ENCODE results near the gene LRRC57. TPM values are rescaled to one million over a fixed set of nuclear protein-coding genes. Genes with fewer than 3 reads are reported as not detected.

The LRRC57 gene
- total and polyA plus RNA-seq, 4 donors, result 2.7 to 14.1 (median 5.3) TPM

GRCh38 chr15:42495361-42496212 is 53.0 kb downstream of the LRRC57 start, which contains the start of gene SNAP23 (continued):
- TF ChIP-seq JUND (IDR thresholded peaks at IDR 0.05) (no peak), FOXA2 (IDR thresholded peaks at IDR 0.05) (no peak), RXRA (IDR thresholded peaks at IDR 0.05) (peak in 1 of 2 donors; percentile 7), EGR1 (IDR thresholded peaks at IDR 0.05; ENCODE audit: low read depth in 2 of 2) (no peak), NR2F2 (IDR thresholded peaks at IDR 0.05) (no peak)

- TF ChIP-seq HNF4A (conservative IDR thresholded peaks at IDR 0.05) (no peak), YY1 (IDR thresholded peaks at IDR 0.05) (peak; percentile 92), JUND (IDR thresholded peaks at IDR 0.05) (no peak), GABPA (IDR thresholded peaks at IDR 0.05 in 1 of 2, conservative IDR thresholded peaks at IDR 0.05 in 1 of 2) (peak in 1 of 2 donors; percentile 58), ZBTB33 (IDR thresholded peaks at IDR 0.05) (peak; percentile 11), NR2F2 (IDR thresholded peaks at IDR 0.05) (peak; percentile 17)
- Histone ChIP-seq H3K36me3 (ENCODE audit: control insufficient read depth in 4 of 4, insufficient read depth in 3 of 4, low read depth in 1 of 4, low read length in 3 of 4) (no peaks in the 10 kb centered on the region), H3K9me3 (ENCODE audit: control insufficient read depth in 4 of 4, low read length in 3 of 4) (no peaks in the 10 kb centered on the region), H3K4me1 (ENCODE audit: control insufficient read depth in 4 of 4, insufficient read depth in 4 of 4, low read length in 3 of 4) (peaks cover 0 to 20% (median 10%) of the 10 kb centered on the region in 4 donors), H3K4me3 (ENCODE audit: low read depth in 1 of 3, low read length in 3 of 3) (peak overlapping the region; percentile 72 to 98 (median 93)), H3K27me3 (ENCODE audit: control insufficient read depth in 4 of 4, insufficient read depth in 4 of 4, low read length in 3 of 4) (no peaks in the 10 kb centered on the region), H3K9ac (ENCODE audit: low read depth in 1 of 2, low read length in 2 of 2) (peak overlapping the region; percentile 44 to 85), H3K27ac (ENCODE audit: low read depth in 1 of 2, low read length in 2 of 2) (peak overlapping the region; percentile 86 to 95)
- no peak for DNase-seq (ENCODE audit: low spot score)
- 3% methylated on average over 10 of the region's 10 CpGs for WGBS
These were observed 53.6 kb downstream of the LRRC57 start for GRCh38 chr15:42494998-42495360.

- TF ChIP-seq NR2F2 (IDR thresholded peaks at IDR 0.05) (no peak), RAD21 (IDR thresholded peaks at IDR 0.05) (no peak), REST (IDR thresholded peaks at IDR 0.05) (no peak), EGR1 (IDR thresholded peaks at IDR 0.05; ENCODE audit: low read depth in 2 of 2) (no peak), SP1 (IDR thresholded peaks at IDR 0.05) (no peak), ZBTB33 (IDR thresholded peaks at IDR 0.05) (no peak), JUND (IDR thresholded peaks at IDR 0.05) (no peak), MAX (IDR thresholded peaks at IDR 0.05) (no peak), HNF4A (conservative IDR thresholded peaks at IDR 0.05) (no peak), RXRA (IDR thresholded peaks at IDR 0.05) (no peak), TAF1 (conservative IDR thresholded peaks at IDR 0.05) (no peak), FOXA1 (IDR thresholded peaks at IDR 0.05) (no peak), FOXA2 (IDR thresholded peaks at IDR 0.05) (no peak), ATF3 (IDR thresholded peaks at IDR 0.05) (no peak), HNF4G (IDR thresholded peaks at IDR 0.05) (no peak), CTCF (IDR thresholded peaks at IDR 0.05; ENCODE audit: low read depth, low read length, missing input control) (no peak)
- Histone ChIP-seq H3K4me3 (ENCODE audit: low read depth in 1 of 3, low read length in 3 of 3) (no peak overlapping the region), H3K4me1 (ENCODE audit: control insufficient read depth in 4 of 4, insufficient read depth in 4 of 4, low read length in 3 of 4) (peaks cover 0 to 20% (median 10%) of the 10 kb centered on the region in 4 donors), H3K27ac (ENCODE audit: low read depth in 1 of 2, low read length in 2 of 2) (peak overlapping the region; percentile 86 to 95), H3K9me3 (ENCODE audit: control insufficient read depth in 4 of 4, low read length in 3 of 4) (no peaks in the 10 kb centered on the region), H3K27me3 (ENCODE audit: control insufficient read depth in 4 of 4, insufficient read depth in 4 of 4, low read length in 3 of 4) (no peaks in the 10 kb centered on the region), H3K36me3 (ENCODE audit: control insufficient read depth in 4 of 4, insufficient read depth in 3 of 4, low read depth in 1 of 4, low read length in 3 of 4) (no peaks in the 10 kb centered on the region), H3K9ac (ENCODE audit: low read depth in 1 of 2, low read length in 2 of 2) (no peak overlapping the region)
- WGBS, result 80% methylated on average over 1 of the region's 1 CpG
- no peak for DNase-seq (ENCODE audit: low spot score)
These were observed 54.9 kb downstream of the LRRC57 start for GRCh38 chr15:42493679-42494078.
